ENCODE results near the gene LAMC3.

LAMC3 gene

DNA sequence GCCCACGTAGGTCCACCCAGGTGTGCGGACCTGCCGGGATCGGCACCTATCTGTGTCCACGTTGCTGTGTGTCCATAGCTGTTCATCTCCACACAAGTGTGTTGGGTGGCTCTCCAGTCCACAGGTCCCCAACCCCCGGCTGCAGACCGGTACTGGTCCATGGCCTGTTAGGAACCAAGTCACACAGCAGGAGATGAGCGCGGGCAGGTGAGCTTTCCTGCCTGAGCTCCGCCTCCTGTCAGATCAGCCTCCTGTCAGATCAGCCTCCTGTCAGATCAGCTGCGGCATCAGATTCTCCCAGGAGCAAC, 18.9 kb downstream of the LAMC3 start:
- H3K4me3 ChIP-seq (ENCODE audit: control insufficient read depth, low read depth, low read length), result no peak overlapping the region
- TF ChIP-seq, protein P1, sequence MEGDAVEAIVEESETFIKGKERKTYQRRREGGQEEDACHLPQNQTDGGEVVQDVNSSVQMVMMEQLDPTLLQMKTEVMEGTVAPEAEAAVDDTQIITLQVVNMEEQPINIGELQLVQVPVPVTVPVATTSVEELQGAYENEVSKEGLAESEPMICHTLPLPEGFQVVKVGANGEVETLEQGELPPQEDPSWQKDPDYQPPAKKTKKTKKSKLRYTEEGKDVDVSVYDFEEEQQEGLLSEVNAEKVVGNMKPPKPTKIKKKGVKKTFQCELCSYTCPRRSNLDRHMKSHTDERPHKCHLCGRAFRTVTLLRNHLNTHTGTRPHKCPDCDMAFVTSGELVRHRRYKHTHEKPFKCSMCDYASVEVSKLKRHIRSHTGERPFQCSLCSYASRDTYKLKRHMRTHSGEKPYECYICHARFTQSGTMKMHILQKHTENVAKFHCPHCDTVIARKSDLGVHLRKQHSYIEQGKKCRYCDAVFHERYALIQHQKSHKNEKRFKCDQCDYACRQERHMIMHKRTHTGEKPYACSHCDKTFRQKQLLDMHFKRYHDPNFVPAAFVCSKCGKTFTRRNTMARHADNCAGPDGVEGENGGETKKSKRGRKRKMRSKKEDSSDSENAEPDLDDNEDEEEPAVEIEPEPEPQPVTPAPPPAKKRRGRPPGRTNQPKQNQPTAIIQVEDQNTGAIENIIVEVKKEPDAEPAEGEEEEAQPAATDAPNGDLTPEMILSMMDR (IDR thresholded peaks at IDR 0.05; ENCODE audit: control insufficient read depth, insufficient read depth, low read depth, low read length, missing control alignments), result no peak
- DNase-seq (ENCODE audit: low read depth), result no peak

DNA sequence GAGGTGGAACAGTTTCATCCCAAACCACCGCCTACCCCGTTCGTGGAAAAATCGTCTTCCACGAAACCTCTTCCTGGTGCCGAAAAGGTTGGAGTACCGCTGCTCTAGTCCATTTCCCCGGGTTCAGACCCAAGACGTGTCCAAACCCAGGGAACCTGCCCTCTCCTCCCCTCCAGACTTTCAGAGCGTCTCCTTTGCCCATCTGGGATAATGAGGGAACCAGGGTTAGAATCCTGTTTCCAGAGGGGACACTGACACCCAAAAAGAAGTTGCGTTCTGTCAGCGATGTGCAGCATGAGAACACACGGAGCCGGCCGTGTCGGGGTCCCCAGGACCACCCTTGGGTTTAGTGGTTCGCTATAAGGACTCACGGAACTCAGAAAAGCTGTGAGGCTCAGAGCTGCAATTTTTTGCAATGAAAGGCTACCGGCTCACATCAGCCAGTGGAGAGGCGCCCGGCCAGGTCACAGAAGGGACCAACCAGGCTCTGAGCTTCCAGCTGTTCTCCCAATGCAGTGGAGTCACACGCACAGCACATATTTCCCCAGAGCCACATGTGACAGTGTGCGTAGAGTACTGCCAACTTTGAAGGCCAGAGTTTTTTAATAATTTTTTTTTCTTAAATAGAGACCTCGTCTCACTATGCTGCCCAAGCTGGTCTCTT, 19.4 kb downstream of the LAMC3 start:
- no peak overlapping the region for H3K4me3 ChIP-seq (ENCODE audit: control insufficient read depth, low read depth, low read length)
- TF ChIP-seq, protein P1 (IDR thresholded peaks at IDR 0.05; ENCODE audit: control insufficient read depth, insufficient read depth, low read depth, low read length, missing control alignments), result no peak
- no peak for DNase-seq (ENCODE audit: low read depth)

DNA sequence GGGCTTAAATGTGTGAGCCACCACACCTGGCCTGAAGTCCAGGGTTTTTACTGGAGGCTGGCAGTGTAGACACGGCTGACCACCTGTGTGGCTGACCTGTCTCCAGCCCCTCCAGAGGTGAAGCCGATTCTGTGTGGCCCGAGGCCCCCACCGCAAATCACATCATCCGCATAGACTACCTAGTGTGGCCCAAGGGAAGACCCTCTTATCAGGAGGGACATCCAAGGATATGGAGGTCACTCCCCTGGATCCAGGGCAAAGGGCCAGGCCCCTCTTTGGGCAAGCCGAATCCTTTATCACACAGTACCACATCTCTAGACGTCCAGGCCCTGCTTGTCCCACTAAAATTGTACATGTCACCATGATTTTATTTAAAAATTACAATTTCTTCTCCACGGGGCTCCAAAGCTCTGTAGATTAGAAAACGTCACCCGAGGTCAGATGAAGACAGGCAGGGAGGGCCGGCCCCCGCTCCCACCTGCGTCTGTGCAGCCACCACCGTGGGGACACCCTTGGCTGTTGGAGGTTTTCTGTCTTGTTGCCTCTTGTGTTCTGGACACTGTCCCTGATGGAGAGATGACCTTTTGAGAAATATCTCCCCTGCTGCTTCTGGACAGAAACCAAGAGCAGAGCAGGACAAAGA, 20.1 kb downstream of the LAMC3 start:
- DNase-seq (ENCODE audit: low read depth), result no peak
- H3K4me3 ChIP-seq (ENCODE audit: control insufficient read depth, low read depth, low read length), result no peak overlapping the region
- TF ChIP-seq, protein P1 (IDR thresholded peaks at IDR 0.05; ENCODE audit: control insufficient read depth, insufficient read depth, low read depth, low read length, missing control alignments), result no peak

DNA sequence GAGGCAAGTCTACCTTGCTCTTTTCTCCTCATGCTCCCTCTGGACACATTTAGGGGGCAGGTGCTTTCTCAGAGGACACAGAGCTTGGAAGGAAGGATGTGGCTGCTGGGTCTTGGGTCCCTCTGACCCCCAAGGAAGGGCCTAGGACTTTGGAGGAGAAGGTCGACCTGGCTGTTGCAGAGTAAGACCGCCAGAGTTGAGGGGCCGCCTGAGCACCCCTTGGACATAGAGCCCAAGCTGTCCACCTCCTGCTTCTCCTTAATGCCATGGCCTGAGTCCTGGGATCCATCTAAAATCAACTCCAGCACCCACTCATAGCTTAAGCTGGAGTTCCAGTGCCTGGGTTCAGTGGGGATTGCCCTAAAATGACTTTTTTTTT, 20.6 kb downstream of the LAMC3 start:
- TF ChIP-seq, protein P1 (IDR thresholded peaks at IDR 0.05; ENCODE audit: control insufficient read depth, insufficient read depth, low read depth, low read length, missing control alignments), result no peak
- no peak overlapping the region for H3K4me3 ChIP-seq (ENCODE audit: control insufficient read depth, low read depth, low read length)
- DNase-seq (ENCODE audit: low read depth), result no peak

- no peak for DNase-seq (ENCODE audit: low read depth)
- H3K4me3 ChIP-seq (ENCODE audit: control insufficient read depth, low read depth, low read length), result no peak overlapping the region
- TF ChIP-seq, protein P1 (IDR thresholded peaks at IDR 0.05; ENCODE audit: control insufficient read depth, insufficient read depth, low read depth, low read length, missing control alignments), result no peak
Measured at GRCh38 chr9:131030239-131031004, 21.4 kb downstream of the LAMC3 start.

GRCh38 chr9:131031005-131031641, 22.1 kb downstream of the LAMC3 start:
- TF ChIP-seq, protein P1 (IDR thresholded peaks at IDR 0.05; ENCODE audit: control insufficient read depth, insufficient read depth, low read depth, low read length, missing control alignments), result no peak
- DNase-seq (ENCODE audit: low read depth), result no peak
- no peak overlapping the region for H3K4me3 ChIP-seq (ENCODE audit: control insufficient read depth, low read depth, low read length)

All from AG09309 (cell line).